Activated T-cell treated with anti-CD3 and anti-CD28 coated beads for 4 hours (primary cell): ENCODE measurements around the gene TDRD12.
"Not testable (repeated sequence)": the region's sequence is repeated elsewhere in the genome, so short reads cannot be mapped to it uniquely, and the experiment has no call there.

Experiments used
- DNase-seq: peaks from one replicate; pipeline ENCODE4 v3.0.0-alpha.2; 2020

The TDRD12 gene

GRCh38 chr19:32748948-32749347 is 29.4 kb downstream of the TDRD12 start:
- no peak for DNase-seq

GRCh38 chr19:32749361-32749760 is 29.8 kb downstream of the TDRD12 start:
- DNase-seq = no peak

GRCh38 chr19:32750441-32751055 is 31.0 kb downstream of the TDRD12 start:
- DNase-seq = no peak

- no peak for DNase-seq
Observed at GRCh38 chr19:32751066-32751465, 31.5 kb downstream of the TDRD12 start.

- no peak for DNase-seq
Observed at GRCh38 chr19:32757189-32757588, 37.6 kb downstream of the TDRD12 start.

GRCh38 chr19:32765365-32765764 is 45.8 kb downstream of the TDRD12 start:
- not testable (repeated sequence) for DNase-seq

DNA sequence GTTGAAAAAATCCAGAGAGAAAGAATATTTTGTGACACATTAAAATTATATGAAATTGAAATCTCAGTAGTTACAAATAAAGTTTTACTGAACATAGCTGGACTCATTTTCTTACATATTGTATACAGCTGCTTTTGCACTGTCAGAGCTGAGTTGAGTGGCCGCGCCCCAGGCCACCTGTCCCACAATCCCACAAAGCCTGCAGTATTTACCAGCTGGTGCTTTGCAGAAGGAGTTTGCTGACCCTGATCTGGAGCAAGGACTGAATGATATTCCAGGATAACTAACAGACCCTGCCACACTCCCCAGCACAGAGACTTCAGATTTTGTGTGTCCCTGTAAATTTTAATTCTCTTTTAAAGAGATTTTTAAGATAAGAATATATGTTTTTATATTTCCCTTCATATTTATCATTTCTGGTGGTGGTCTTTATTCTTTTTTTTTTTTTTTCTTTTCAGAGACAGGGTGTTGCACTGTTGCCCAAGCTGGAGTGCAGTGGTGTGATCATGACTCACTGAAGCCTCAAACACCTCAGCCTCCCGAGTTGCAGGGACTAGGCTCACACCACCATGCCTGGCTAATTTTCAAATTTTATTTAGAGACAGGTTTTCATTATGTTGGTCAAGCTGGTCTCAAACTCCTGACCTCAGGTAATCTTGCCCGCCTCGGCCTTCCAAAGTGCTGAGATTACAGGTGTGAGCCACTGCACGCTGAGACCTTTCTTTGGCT is 48.5 kb downstream of the TDRD12 start:
- DNase-seq = no peak

- no peak for DNase-seq
Observed at GRCh38 chr19:32771596-32771995, 52.0 kb downstream of the TDRD12 start.

- no peak for DNase-seq
Observed at GRCh38 chr19:32773126-32773525, 53.6 kb downstream of the TDRD12 start.

DNA sequence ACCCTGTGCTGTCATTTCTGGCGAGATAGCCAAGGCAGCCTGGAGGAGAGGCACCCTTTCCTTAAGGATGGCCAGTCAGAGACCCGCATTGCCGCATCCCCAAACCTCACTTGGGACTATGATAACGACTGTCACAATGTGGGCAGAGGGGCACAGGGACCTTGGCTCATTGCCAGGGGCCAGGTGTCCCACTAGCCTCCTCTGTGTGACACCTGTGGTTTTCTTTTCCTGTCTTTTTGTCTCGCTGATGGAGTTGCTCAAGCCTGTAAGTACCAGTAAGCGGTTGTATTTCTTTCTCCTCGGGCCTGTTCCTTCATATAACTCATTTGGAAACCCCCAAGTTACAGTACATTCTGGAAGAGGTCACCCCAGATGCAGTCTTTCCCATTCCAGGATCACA is 59.5 kb downstream of the TDRD12 start:
- no peak for DNase-seq

- no peak for DNase-seq
Observed at GRCh38 chr19:32781280-32781679, 61.7 kb downstream of the TDRD12 start.

DNA sequence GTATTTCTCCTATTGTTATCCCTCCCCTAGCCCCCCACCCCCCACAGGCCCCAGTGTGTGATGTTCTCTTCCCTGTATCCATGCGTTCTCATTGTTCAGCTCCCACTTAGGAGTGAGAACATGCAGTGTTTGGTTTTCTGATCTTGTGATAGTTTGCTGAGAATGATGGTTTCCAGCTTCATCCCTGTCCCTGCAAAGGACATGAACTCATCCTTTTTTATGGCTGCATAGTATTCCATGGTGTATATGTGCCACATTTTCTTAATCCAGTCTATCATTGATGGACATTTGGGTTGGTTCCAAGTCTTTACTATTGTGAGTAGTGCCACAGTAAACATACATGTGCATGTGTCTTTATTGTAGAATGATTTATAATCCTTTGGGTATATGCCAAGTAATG is 62.5 kb downstream of the TDRD12 start:
- DNase-seq = not testable (repeated sequence)

- not testable (repeated sequence) for DNase-seq
Observed at GRCh38 chr19:32787161-32787813, 67.7 kb downstream of the TDRD12 start.

DNA sequence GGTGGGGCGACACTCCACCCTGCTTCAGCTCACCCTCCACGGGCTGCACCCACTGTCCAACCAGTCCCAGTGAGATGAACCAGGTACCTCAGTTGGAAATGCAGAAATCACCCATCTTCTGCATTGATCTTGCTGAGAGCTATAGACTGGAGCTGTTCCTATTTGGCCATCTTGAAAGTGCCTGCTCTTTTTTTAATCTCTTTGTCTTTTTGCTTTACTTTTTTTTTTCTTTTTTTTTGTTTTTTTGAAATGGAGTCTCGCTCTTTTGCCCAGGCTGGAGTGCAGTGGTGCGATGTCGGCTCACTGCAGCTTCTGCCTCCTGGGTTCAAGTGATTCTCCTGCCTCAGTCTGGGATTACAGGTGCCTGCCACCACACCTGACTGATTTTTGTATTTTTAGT is 68.3 kb downstream of the TDRD12 start:
- not testable (repeated sequence) for DNase-seq

DNA sequence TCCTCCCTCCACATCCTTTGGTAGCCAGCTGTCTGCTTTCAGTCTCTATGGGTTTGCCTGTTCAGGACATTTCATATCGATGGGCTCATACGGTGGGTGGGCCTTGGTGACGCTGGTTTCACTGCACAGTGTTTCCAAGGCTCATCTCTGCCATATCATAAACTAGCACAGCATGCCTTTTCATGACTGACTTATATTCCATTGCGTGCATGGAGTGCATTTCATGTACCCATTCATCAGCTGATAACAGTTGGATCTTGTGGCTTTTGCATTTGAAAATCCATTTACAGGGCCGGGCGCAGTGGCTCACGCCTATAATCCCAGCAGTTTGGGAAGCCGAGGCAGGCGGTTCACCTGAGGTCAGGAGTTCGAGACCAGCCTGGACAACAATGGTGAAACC is 69.9 kb downstream of the TDRD12 start:
- no peak for DNase-seq

- no peak for DNase-seq
Observed at GRCh38 chr19:32798201-32798600, 78.6 kb downstream of the TDRD12 start.

DNA sequence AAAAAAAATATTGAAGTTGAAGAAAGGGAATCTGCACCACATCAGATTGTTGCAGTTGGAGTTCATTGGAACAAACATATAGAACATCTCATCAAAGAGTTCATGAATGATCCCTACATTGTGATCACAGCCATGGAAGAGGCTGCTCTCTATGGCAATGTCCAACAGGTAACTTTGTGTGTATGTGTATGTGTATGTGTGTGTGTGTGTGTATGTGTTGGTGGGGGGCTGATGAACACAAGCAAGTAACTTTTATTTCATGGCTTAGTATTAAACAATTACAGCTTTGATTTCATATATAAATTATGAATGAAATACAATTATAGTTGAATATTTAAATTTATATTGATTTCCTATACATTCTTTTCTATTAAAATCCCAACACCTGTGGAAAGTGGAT is 80.6 kb downstream of the TDRD12 start:
- DNase-seq = no peak

DNA sequence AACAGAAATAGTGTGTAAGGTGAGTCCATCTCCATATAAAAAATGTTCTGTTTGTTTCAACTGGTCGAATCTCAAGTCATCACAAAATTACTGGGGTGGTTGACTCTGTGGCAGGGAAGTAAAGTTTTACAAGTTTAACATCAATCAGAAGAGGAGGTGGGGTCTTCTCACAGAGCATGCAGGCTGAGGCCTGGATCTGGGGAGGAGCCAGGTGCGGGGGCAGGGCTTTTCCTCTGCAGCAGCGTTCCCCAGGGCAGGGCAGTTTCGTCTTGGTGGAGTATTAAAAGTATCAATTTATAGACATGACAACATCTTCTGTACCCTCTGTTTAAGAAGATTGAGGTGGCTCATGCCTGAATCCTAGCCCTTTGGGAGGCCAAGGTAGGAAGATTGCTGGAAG is 81.2 kb downstream of the TDRD12 start:
- DNase-seq = no peak

GRCh38 chr19:32802840-32803239 is 83.3 kb downstream of the TDRD12 start:
- no peak for DNase-seq

- no peak for DNase-seq
Observed at GRCh38 chr19:32808236-32808635, 88.7 kb downstream of the TDRD12 start.

DNA sequence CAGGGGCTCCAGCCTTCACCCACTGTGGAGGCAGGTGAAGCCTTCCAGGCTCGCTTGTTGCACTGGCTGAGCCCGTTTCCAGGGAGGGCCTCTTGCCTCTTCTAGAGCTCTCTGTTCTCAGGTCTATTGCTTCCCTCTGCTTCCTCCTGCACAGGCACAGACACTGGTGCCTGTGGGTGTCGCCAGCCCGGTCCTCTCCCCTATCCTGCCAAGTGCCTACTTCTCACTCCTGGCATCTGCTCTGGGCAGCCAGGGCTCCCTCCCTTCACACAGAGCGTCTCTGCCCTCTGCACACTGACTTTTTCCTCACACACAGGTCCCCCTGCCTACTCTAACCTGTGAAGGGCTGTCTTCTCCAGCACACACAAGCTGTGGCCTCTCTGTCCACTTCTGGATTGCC is 89.7 kb downstream of the TDRD12 start:
- no peak for DNase-seq

DNA sequence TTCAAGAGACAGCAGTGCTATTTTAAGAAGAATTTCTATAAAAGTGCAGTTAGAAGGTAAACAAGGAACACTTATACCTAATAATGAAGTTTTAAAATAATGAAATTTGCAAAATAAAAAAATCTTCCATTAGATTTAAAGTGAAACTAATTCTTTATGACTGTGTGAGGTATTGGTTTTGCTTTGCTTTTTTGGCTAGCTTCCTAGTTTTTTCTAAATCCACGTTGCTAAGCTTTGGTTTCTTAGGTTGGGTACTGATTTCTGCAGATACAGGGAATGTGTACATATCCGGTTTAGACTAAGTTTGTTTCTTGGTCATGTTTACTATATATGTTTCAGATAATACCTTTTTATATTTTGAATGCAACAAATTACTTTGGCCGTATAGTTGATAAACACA is 90.2 kb downstream of the TDRD12 start:
- DNase-seq = no peak

GRCh38 chr19:32810452-32810851 is 90.9 kb downstream of the TDRD12 start:
- no peak for DNase-seq

DNA sequence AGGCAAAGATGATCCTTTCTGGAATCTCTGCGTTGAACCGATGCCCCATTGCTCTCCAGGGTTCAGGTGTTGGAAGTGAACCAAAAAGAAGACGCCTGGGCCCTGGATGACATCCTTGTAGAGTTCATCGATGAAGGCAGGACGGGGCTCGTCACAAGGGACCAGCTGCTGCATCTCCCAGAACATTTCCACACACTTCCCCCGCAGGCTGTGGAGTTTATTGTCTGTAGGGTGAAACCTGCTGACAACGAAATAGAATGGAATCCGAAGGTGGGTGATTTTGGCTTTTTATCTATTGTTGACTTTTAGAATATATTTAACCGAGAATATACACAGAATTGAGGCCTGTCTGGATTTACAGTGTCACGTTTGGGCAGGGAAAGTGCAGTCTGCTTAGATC is 91.6 kb downstream of the TDRD12 start:
- no peak for DNase-seq
